ENCODE data around the gene MX1.

The MX1 gene

DNA sequence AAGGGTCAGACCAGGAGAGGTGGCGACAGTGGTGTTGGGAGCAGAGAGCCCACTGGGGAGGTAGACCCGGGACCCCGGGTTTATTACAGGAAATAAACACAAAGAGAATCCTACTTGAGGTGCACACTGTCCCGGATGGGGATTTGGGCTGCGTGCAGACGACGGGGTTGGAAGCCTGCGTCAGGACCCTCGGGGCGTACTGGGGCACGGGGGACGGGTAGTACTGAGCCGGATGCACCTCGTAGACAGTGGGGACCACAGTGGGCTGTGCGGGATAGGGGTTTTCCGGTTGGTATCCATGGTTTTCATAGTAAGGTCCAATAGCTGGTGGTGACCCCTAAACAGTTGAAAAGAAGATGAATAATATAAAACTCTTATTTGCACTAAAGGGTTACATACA is 68.2 kb downstream of the MX1 start:
- no peak for DNase-seq

DNA sequence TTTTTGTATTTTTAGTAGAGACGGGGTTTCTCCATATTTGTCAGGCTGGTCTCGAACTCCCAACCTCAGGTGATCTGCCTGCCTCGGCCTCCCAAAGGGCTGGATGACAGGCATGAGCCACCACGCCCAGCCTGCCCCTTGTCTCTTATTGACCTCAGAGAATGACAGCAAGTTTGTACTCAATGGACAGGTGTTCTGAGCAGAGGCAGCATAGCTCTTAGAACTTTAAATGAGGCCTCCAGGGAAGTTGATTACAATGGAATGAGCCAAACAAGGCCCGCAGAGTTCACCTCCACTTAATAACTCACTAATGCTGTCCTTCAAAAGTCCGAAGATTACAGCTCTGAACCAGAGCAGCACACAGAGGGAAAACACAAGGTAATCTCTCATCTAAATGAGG is 71.0 kb downstream of the MX1 start:
- no peak for DNase-seq

DNA sequence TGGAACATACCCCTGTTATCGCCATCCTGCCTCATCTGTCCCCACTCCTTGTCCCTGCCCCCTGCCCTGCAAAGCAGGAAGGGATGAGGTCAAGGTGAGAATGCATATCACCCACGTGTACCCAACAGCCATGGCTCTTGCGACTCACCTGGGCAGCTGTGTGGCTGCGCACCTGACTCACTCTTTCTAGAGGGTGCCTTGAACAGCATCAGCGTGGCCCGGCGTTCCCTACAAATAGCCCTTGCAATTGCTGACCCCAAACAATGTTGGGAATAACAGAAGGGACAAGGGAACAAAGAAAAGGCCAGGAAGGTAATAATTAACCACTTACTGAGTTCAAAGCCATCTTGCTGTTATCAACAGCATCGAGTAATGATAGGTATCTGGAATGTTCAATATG is 71.7 kb downstream of the MX1 start:
- no peak for DNase-seq

DNA sequence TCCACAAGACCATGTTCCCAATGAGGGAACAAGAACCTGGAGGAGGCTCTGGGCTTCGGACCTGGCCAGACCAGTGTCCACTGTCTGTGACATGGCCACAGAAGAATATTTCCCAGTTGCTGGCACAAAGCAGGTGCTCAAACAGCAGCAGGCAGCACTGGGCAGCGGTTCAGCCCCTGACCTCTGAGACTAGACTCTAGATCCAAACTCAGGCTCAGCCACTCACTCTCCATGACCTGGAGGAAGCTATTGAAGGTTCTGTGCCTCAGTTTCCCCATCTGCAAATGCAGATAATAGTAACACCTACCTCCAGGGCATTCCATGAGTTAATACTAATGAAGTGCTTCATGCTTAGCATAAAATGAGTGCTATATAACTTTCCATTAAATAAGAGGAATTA is 73.9 kb downstream of the MX1 start:
- DNase-seq: no peak

DNA sequence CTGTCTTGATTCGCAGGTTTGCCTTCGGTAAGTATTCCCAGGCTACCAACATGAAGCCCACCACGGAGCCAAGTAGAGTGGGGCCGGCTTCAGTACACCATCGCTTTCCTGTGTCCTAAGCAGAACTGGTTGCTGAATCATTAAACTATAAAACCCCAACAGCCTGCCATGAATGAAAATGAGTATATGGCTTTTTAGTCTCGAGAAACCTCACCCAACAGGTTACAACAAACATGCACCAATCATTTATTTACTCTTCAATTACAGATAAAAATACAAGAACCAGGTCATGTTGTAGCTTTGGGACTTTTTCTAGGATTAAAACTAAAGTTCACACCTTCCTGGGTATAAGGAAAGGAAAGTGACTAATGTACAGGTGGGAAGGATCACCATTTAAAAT is 74.3 kb downstream of the MX1 start:
- DNase-seq: no peak

DNA sequence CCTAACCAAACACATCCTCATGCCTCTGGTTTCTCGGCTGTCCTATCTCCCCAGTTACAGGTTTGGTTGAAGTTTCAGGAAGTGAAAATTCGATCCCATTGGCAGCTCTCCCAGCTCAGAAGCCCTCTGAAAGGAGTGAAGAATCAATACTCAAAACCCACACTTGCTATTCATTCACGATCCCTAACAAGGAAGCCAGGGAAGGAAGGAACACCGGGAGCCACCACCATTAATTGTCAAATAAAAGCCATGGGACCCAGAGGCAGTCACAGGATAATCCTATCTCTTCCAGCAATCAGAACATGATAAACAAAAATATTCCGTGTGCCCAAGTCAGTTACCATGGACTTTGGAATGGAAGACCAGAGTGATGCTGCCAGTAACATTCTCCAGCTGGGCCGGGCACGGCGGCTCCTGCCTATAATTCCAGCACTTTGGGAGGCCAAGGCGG is 74.9 kb downstream of the MX1 start:
- no peak for DNase-seq

DNA sequence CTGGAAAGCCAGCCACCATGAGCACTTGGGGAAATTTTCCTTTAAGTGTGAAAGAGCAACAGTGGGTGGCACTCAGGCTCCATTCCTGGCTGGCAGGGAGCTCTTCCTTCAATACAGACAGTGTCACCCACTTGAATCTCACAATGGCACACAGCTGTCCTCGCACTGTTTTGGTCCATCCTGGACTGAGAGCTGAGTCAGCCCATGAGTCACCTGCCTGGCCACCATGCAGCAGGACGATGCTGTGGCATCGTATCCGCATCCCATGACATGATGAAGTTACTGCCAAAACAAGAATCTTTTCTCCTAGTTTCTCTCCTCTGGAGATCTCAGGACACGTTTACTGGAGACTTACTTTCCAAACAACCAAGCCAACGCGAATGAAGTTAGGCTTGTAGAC is 75.9 kb downstream of the MX1 start:
- no peak for DNase-seq

DNA sequence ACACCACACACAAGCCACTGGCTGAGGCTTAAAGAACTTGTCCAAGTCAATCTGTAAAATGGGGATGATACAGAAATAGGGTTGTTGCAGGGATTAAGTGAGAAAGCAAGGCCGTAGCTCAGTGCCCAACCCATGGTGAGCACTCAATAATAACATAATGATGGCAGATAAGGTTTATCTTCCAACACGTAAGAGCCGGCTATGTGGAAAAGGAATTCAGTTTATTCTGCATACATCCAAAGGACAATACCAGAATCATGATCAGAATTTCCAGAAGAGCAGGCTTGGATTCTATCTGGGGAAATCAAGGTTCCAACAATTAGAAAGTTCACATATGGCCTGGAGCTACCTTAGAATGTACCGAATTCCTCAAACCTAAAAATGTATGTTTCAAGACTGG is 77.3 kb downstream of the MX1 start:
- no peak for DNase-seq

DNA sequence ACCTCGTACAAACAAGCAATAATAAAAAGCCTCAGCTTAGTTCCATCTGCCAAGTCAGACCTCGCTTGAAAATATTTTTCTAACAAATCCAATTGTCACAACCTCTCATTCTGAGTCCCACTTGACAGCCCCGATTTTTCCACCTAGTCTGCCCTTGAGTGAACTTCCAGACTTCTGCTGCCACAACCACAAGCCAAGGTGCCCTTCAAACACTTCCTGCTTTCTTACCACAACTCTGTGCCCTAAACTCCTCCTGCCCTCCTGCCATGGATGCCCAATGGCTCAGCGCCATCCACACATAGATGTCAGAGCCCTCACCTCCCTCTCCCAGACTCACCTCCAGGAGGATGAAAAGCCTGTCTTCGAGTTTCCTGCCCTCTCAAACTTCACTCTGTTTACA is 78.0 kb downstream of the MX1 start:
- no peak for DNase-seq

DNA sequence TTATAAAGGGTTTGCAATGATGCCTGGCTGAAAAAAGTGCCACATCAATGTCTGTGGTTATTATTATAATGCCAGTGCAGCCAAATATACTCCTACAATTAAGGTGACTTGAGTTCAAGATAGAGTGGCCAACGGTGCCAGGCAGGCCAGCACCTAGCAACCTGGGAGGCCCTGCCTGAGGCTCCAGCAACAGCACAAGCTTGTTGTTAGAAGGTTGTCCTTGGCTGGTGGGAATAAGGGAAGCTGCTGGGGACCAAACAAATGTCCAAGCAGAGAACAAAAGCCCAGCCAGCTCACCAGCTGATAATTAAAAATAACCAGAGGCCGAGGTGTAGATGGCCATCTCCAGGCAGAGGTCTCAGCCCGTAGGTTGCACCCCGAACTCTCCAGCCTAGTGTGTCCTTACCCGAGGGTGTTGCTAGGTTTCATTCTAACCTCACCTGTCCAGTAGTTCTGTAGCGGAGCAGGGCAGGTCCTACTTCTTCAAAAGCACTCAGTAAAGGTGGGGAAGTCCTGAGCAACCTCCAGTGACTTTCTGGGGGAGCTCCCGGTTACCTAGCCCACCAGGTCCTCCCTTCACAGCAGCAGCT is 80.1 kb downstream of the MX1 start:
- DNase-seq: no peak

DNA sequence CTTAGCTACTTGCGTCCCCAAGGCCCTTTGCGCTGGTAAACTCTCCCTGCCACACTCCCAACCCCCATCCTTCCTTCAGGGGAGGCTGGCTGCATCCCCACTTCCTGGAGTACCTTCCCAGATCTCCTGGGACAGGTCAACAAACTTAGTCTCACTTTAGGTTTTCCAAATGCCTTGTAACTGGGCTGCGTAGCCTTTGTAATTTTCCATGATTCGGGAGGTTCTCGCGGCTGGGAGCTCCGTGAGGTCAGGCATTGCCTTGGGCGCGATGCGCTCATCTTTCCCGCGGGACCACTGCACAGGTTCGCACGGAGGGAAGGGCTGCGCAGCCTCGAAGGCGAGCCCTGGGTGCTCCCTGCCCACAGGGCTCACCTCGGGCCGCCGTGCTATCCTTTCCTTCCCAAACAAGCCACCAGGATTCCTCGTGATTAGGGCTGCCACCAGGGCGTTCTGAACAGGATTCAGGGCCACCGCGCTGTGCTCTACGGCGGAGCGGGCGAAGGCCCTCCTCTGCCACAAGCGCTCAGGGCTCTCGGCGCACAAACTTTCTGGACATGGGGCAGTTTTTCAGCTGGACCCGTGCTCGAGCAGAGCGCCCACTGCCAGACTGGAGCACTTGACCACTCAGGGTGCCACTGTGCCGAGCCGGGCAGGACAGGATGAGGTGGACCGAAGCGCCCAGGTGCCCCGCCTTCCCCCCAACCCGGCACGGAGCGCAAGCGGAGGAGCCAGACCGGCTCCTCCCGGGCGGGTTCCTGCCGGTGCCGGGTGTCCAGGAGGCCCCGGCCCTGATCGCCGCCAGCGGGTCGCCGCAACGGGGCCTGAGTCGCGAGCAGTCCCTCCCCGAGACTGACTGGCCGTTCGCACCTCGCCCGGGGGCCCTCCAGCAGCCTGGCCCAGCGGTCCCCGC is 80.8 kb downstream of the MX1 start:
- DNase-seq: no peak

DNA sequence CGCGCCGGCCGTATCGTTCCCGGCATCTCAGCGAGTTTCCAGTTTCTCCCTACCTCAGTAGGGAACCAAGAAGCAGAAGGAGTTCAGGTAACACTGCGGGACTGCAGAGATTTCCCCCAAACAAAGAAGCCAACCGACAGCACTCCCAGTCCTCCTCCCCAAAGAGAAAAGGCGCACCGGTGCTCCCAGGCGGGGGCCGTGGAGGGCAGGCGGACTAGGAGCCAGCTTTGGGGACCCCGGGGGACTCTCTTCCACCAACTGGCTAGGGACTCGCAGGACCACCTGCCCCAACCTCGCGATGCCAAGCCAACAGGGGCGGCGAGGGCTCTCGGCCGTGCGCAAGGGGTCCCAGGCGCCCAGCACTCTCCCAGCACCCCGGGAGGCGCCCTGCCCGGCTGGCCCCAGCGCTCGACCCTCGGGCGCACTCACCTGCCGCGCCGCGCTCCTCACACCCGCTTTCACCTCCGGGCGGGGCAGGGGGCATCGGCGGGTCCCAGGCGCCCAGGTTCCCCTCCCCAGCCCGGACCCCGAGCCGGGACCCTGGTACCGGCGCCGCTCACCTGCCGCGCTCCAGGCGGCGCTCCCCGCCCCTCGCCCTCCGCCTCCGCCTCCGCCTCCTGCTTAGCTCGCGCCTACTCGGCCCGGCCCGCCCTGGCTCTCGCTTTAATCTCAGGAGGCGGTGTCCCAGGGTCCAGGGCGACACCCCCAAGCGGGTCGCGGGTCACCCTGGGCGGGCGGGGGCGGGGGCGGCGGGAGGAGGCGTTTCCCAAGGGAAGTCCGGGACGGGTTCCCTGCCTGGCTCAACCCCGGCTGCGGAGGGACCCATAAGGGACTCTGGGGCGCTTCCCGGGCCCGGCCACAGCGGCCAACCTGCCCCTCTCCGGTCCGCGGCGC is 81.7 kb downstream of the MX1 start, which contains the start of gene TMPRSS2:
Gene TMPRSS2 (minus strand): TSS at position 638 of the 894 bp plus-strand sequence. CDS start 10,025 bp downstream, outside the sequence.
- DNase-seq: no peak

DNA sequence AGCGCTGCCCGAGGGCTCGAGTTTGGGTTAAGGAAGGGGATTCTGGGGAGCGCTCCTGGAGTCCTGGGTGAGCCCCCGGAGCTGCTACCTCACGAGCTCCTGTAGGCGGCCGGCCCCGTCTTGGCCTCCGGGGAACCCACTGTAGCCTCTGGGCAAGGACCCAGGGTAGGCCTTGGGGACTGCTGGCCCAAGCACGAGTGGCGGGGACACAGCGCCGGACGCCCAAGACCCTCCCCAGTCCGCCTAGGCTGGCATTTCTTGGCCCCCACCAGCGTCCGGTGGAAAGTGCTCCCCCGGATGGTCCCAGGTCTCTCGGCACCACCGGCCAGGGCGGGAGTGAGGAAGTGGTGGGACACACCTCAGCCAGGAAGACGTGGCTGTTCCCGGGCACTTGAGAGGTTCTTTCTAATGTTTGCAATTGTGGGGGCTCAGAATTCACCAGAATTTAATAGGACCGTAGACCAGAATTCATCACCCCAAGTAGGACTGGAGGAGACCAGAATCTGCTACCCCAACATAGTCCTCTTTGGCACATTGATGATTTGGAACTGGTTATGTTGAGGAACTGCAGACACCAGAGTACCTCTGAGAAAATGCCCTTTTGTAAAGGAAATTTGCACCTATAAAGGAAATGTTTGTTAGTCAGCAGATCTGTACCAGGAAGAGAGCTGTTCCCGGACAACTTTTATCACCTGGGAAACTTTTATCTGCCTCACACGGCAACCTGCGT is 82.5 kb downstream of the MX1 start:
- no peak for DNase-seq

All from CD4-positive, alpha-beta T cell treated with Interleukin-10 for 1 hour (primary cell).